ENCODE results near the gene CADM1. TPM values are rescaled to one million over a fixed set of nuclear protein-coding genes. Genes with fewer than 3 reads are reported as not detected.

CADM1 gene
- total and polyA plus RNA-seq, 4 donors, result 31.7 to 243 (median 77.9) TPM

- Histone ChIP-seq H3K9me3 (ENCODE audit: control insufficient read depth in 4 of 4, insufficient read depth in 3 of 4, low read length in 3 of 4) (no peaks in the 10 kb centered on the region), H3K4me3 (no peak overlapping the region), H3K4me1 (ENCODE audit: control insufficient read depth in 5 of 5, insufficient read depth in 5 of 5, low read length in 5 of 5) (peaks cover 0 to 5% (median 3%) of the 10 kb centered on the region in 5 donors), H3K36me3 (ENCODE audit: control insufficient read depth in 4 of 4, insufficient read depth in 4 of 4, low read length in 4 of 4) (no peaks in the 10 kb centered on the region), H3K9ac (ENCODE audit: insufficient read depth in 1 of 2, low read length in 2 of 2) (no peak overlapping the region), H3K27me3 (ENCODE audit: control insufficient read depth in 3 of 3, insufficient read depth in 3 of 3, low read length in 2 of 3) (no peaks in the 10 kb centered on the region), H3K27ac (ENCODE audit: low read depth in 1 of 2, low read length in 1 of 2) (no peak overlapping the region)
- peak; percentile 70 for TF ChIP-seq CTCF (IDR thresholded peaks at IDR 0.05; ENCODE audit: control extremely low read depth, extremely low read depth)
- ATAC-seq (ENCODE audit: insufficient read depth, low FRiP score), result no peak
- DNase-seq, result peak in 2 of 3 donors; percentile 80 to 86
- WGBS, 2 donors, result 52 to 54% methylated on average over 12 of the region's 12 CpGs
Observed at GRCh38 chr11:115324581-115325432, 179.4 kb downstream of the CADM1 start.

GRCh38 chr11:115322553-115323203, 181.5 kb downstream of the CADM1 start:
- Histone ChIP-seq H3K4me3 (no peak overlapping the region), H3K4me1 (ENCODE audit: control insufficient read depth in 5 of 5, insufficient read depth in 5 of 5, low read length in 5 of 5) (peaks cover 0 to 5% (median 3%) of the 10 kb centered on the region in 5 donors), H3K36me3 (ENCODE audit: control insufficient read depth in 4 of 4, insufficient read depth in 4 of 4, low read length in 4 of 4) (no peaks in the 10 kb centered on the region), H3K27ac (ENCODE audit: low read depth in 1 of 2, low read length in 1 of 2) (no peak overlapping the region), H3K9ac (ENCODE audit: insufficient read depth in 1 of 2, low read length in 2 of 2) (no peak overlapping the region), H3K27me3 (ENCODE audit: control insufficient read depth in 3 of 3, insufficient read depth in 3 of 3, low read length in 2 of 3) (no peaks in the 10 kb centered on the region), H3K9me3 (ENCODE audit: control insufficient read depth in 4 of 4, insufficient read depth in 3 of 4, low read length in 3 of 4) (no peaks in the 10 kb centered on the region)
- WGBS, 2 donors, result 93% methylated on average over 4 of the region's 4 CpGs
- DNase-seq (no peak), ATAC-seq (ENCODE audit: insufficient read depth, low FRiP score) (no peak)
- TF ChIP-seq CTCF (IDR thresholded peaks at IDR 0.05; ENCODE audit: control extremely low read depth, extremely low read depth), result no peak

- 72 to 80% methylated on average over 6 of the region's 6 CpGs for WGBS, 2 donors
- Histone ChIP-seq H3K9me3 (ENCODE audit: control insufficient read depth in 4 of 4, insufficient read depth in 3 of 4, low read length in 3 of 4) (no peaks in the 10 kb centered on the region), H3K27me3 (ENCODE audit: control insufficient read depth in 3 of 3, insufficient read depth in 3 of 3, low read length in 2 of 3) (no peaks in the 10 kb centered on the region), H3K36me3 (ENCODE audit: control insufficient read depth in 4 of 4, insufficient read depth in 4 of 4, low read length in 4 of 4) (no peaks in the 10 kb centered on the region), H3K4me3 (no peak overlapping the region), H3K4me1 (ENCODE audit: control insufficient read depth in 5 of 5, insufficient read depth in 5 of 5, low read length in 5 of 5) (peaks cover 0 to 7% (median 4%) of the 10 kb centered on the region in 5 donors), H3K9ac (ENCODE audit: insufficient read depth in 1 of 2, low read length in 2 of 2) (no peak overlapping the region), H3K27ac (ENCODE audit: low read depth in 1 of 2, low read length in 1 of 2) (peak overlapping the region in 1 of 2 donors; percentile 79)
- ATAC-seq (ENCODE audit: insufficient read depth, low FRiP score), result peak; percentile 37
- TF ChIP-seq CTCF (IDR thresholded peaks at IDR 0.05; ENCODE audit: control extremely low read depth, extremely low read depth), result no peak
- DNase-seq, result no peak
Observed at GRCh38 chr11:115321605-115322289, 182.5 kb downstream of the CADM1 start.
